Right lobe of liver (tissue), 6 donors: ENCODE measurements around the gene DEDD2. TPM values are rescaled to one million over a fixed set of nuclear protein-coding genes. Genes with fewer than 3 reads are reported as not detected.

Experiments
- ATAC-seq, 4 donors: fragments of 200-7000 bp; cut with Tn5 transposase; one replicate each; pipeline ENCODE4 v1.9.1; 2020; ENCODE audit warnings: mild to moderate bottlenecking in 4 of 4, moderate library complexity in 4 of 4
- DNase-seq, 3 donors: peaks; one replicate each; pipeline ENCODE4 v3.0.0-alpha.2; 2020
- H3K27ac ChIP-seq, 3 donors: fragments of 200-600 bp; one replicate each; pipeline ENCODE4 v1.8.0; 2022
- H3K27me3 ChIP-seq, 2 donors: fragments of 200-600 bp; one replicate each; pipeline ENCODE4 v1.8.0; 2022
- H3K36me3 ChIP-seq, 4 donors: fragments of 200-600 bp; sonication (generic) in 1 of 4; one replicate each; pipeline versions ENCODE4 v1.5.1 to v1.8.0; 2017 to 2022; ENCODE audit warnings: control low read depth in 1 of 4
- H3K4me1 ChIP-seq, 4 donors: fragments of 200-600 bp; sonication (generic) in 1 of 4; one replicate each; pipeline versions ENCODE4 v1.5.1 to v1.8.0; 2017 to 2022; ENCODE audit warnings: control low read depth in 1 of 4
- H3K4me3 ChIP-seq, 3 donors: fragments of 200-600 bp; one replicate each; pipeline ENCODE4 v1.8.0; 2022
- H3K9me3 ChIP-seq, 4 donors: fragments of 200-600 bp; sonication (generic) in 1 of 4; one replicate each; pipeline versions ENCODE4 v1.5.1 to v1.8.0; 2017 to 2022; ENCODE audit warnings: control low read depth in 1 of 4
- CTCF ChIP-seq, 4 donors: fragments of 200-600 bp in 3 of 4; fragments of 450-650 bp in 1 of 4; IDR thresholded peaks; one replicate each; pipeline versions ENCODE4 v1.5.1 to v1.8.0; 2016 to 2022; ENCODE audit warnings: antibody characterized with exemption in 4 of 4, mild to moderate bottlenecking in 2 of 4
- POLR2A ChIP-seq: fragments of 450-650 bp; IDR thresholded peaks from one replicate; pipeline ENCODE4 v1.6.1; 2017; ENCODE audit warnings: antibody characterized with exemption, mild to moderate bottlenecking
- WGBS: methylation state at CpG from one replicate; pipeline ENCODE4 v1.1.6; 2018; ENCODE audit warnings: low coverage, low lambda C conversion rate; ENCODE audit not compliant: insufficient coverage; ENCODE audit errors: missing lambda C conversion rate; 5-methylcytosine and 5-hydroxymethylcytosine counted together
- intact Hi-C, 2 donors: fragments of 100-400 bp; cut with DNase I; formaldehyde crosslinking; loops; one replicate each; pipeline versions ENCODE4 v1.11.2 to v1.14.1; 2022
- total RNA-seq, 6 experiments: library from RNA; depleted of rRNA in 2 of 6; stranded (reverse); fragments of >200 nt in 2 of 6; fragmentation: NEBNext Ultra II Directional in 3 of 6; extraction: Animal tissue kit (Norgen Biotek cat#: 25700) in 3 of 6; gene quantifications; one replicate each; pipeline versions ENCODE4 v1.1.0 to v1.2.4, GENCODE V29; 2016 to 2023
- donor health status: DM: no; HTN: yes; CAD: no.
- donor health status: DM: no; HTN: no; CAD: no.
- donor health status: DM: no; HTN: no; CAD: no.
- donor health status: DM: no; HTN: yes; CAD: no.
- donor health status: DM: no; HTN: yes; CAD: no.

Gene DEDD2
- total RNA-seq, 6 experiments from 2014 or later: 8.1 to 18.0 (median 15.0) TPM

- Histone ChIP-seq H3K36me3 (peaks cover 0 to 16% (median 1%) of the 10 kb centered on the region in 4 donors), H3K4me3 (peak overlapping the region; percentile 51 to 88 (median 80)), H3K27ac (no peak overlapping the region), H3K4me1 (peaks cover 0 to 26% (median 12%) of the 10 kb centered on the region in 4 donors), H3K27me3 (no peaks in the 10 kb centered on the region), H3K9me3 (no peaks in the 10 kb centered on the region)
- TF ChIP-seq POLR2A: no peak
- DNase-seq: no peak
- intact Hi-C loops: loop anchor here in 1 of 2 donors (10.0 kb wide), 1 partner anchor 54 kb away; no protein-coding TSS in a partner anchor
- WGBS: 100% methylated on average over 3 of the region's 3 CpGs
- no peak for ATAC-seq
Measured at GRCh38 chr19:42241279-42241678, 23.8 kb upstream of the DEDD2 start.

DNA sequence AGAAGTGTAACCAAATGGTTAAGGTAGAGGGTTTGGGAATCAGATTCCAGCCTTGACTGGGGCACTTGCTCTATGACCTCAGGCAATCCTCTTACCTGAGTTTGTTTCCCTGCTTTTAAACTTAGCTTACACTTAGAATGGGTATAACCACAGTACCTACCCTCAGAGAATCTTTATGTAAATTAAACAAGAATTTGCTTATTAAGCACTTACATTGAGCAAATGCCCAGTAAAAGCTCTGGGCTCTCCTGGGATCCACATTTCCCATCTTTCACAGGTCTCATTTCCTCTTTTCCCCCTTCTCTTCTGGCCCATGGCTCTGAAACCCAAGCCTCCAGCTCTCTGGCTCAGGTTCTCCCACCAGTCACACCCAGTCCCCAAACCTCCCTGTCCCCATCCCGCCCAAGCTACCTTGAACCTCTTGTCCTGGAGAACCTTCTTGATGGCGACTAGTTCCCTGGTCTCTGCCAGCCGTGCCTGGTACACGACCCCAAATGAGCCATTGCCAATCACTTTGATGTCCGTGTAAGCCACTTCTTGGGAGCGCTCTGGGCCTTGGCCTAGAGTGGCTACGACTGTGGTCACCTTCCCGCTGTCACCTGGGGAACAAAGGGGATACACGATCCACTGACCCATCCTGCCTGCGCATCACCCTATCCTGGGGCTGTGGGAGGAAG is 22.2 kb upstream of the DEDD2 start:
- no peak overlapping the region for H3K4me3 ChIP-seq
- H3K27ac ChIP-seq: no peak overlapping the region
- H3K27me3 ChIP-seq: no peaks in the 10 kb centered on the region
- no peak for TF ChIP-seq CTCF (IDR thresholded peaks at IDR 0.05)
- H3K4me1 ChIP-seq: peaks cover 0 to 18% (median 7%) of the 10 kb centered on the region in 4 donors
- intact Hi-C loops: loop anchor here in 1 of 2 donors (10.0 kb wide), 1 partner anchor 55 kb away; no protein-coding TSS in a partner anchor
- ATAC-seq (no peak), DNase-seq (no peak)
- peaks cover 0 to 31% (median 7%) of the 10 kb centered on the region in 4 donors for H3K36me3 ChIP-seq
- WGBS: 88% methylated on average over 5 of the region's 10 CpGs
- no peaks in the 10 kb centered on the region for H3K9me3 ChIP-seq

GRCh38 chr19:42235181-42235580 is 17.7 kb upstream of the DEDD2 start:
- H3K4me1 ChIP-seq: peaks cover 0 to 3% (median under 1%) of the 10 kb centered on the region in 4 donors
- intact Hi-C loops: no loop called here
- no peak for DNase-seq
- H3K4me3 ChIP-seq: no peak overlapping the region
- H3K27ac ChIP-seq: no peak overlapping the region
- H3K9me3 ChIP-seq: no peaks in the 10 kb centered on the region
- TF ChIP-seq CTCF (IDR thresholded peaks at IDR 0.05) (no peak), POLR2A (no peak)
- peaks cover 0 to 69% (median 30%) of the 10 kb centered on the region in 4 donors for H3K36me3 ChIP-seq
- WGBS: 90% methylated on average over 4 of the region's 5 CpGs
- no peaks in the 10 kb centered on the region for H3K27me3 ChIP-seq
- no peak for ATAC-seq

- no peak for DNase-seq
- no peak for ATAC-seq
- Histone ChIP-seq H3K36me3 (peaks cover 0 to 69% (median 32%) of the 10 kb centered on the region in 4 donors), H3K27me3 (no peaks in the 10 kb centered on the region), H3K4me1 (no peaks in the 10 kb centered on the region), H3K4me3 (no peak overlapping the region), H3K27ac (no peak overlapping the region), H3K9me3 (no peaks in the 10 kb centered on the region)
- no CpG with 5 or more reads among the region's 11 CpGs for WGBS
- intact Hi-C loops: no loop called here
- TF ChIP-seq CTCF (IDR thresholded peaks at IDR 0.05): no peak
- TF ChIP-seq POLR2A: no peak
Measured at GRCh38 chr19:42234364-42234763, 16.9 kb upstream of the DEDD2 start.

DNA sequence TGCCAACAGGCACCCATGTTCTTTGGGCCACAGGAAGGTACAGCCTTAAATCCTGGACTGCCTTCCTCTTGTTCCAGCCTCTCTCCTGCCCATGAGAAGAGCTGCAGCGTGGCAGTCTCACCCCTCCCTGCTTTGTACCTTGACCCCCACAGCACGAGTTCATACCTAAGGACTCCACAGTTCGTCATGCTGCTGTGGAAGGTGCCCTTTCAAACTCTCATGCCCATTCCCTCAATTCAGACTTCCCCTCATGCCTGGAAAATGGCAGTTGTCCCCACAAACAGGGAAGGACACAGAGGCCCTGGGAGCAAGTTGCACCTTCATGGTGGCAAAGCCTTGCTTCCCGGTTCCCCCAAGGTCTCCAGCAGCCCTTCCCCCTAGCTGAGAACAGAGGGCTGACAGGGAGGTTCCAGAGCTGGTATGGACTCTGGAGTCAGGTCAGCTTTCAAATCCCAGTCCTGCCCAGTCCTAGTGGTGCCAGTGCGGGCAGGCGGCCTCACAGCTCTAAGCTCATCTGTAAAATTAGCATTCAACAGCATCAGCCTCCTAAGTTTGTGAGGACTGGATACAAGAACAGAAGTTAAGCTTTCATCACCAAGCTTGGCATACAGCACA is 16.3 kb upstream of the DEDD2 start:
- Histone ChIP-seq H3K4me3 (no peak overlapping the region), H3K36me3 (peaks cover 0 to 67% (median 32%) of the 10 kb centered on the region in 4 donors)

More for the DNA sequence above, 16.3 kb upstream of the DEDD2 start:
- Histone ChIP-seq H3K9me3 (no peaks in the 10 kb centered on the region), H3K27me3 (no peaks in the 10 kb centered on the region), H3K4me1 (no peaks in the 10 kb centered on the region), H3K27ac (no peak overlapping the region)
- TF ChIP-seq POLR2A: no peak
- TF ChIP-seq CTCF (IDR thresholded peaks at IDR 0.05): no peak
- no peak for ATAC-seq
- DNase-seq: no peak
- WGBS: 63% methylated on average over 3 of the region's 6 CpGs
- intact Hi-C loops: no loop called here
